C4-2B (cell line): Measurements from ENCODE around the gene PCBP4.

Experiments
- H3K27ac ChIP-seq: fragments of 450-650 bp; 2 replicates; pipeline ENCODE4 v1.5.1; 2017
- ZFX ChIP-seq: fragments of 450-650 bp; IDR thresholded peaks from 2 replicates; pipeline ENCODE4 v1.6.1; 2017
- TF ChIP-seq, protein P1 (sequence below): fragments of 450-650 bp; conservative IDR thresholded peaks from 2 replicates; pipeline ENCODE4 v1.5.1; 2017; ENCODE audit warnings: mild to moderate bottlenecking

The PCBP4 gene

DNA sequence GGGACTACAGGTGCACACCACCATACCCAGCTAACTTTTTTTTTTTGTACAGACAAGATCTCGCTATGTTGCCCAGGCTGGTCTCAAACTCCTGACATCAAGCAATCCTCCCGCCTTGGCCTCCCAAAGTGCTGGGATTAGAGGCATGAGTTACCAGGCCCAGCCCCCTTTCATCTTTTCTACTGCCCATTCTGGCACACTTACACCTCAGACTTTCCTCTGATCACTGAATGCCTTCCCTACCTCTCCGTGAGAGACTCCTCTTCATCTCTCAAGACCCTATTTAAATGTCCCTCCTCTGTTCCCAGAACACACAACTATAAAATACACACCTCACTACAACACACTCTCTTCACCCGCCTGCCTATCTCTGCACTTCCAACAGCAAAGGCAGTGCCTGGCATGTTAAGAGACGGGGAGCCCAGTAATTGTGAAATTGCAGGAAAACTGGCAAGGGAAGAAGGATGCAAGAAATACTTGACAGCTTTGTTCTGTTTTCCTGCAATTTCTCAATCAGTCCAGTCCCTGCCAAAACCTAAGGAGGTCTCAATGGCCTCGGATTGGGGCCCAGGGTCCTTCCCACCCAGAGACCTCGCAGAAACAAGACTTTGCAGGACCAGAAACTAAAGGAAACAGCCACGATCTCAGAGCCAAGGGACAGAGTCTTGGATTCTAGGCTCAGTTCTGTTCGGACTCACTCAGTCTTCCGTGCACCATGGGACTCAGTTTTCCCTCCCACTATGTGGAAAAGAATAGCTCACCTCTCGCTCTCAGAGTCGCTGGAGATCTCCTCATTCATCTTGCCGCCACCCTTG lies 26.4 kb downstream of the PCBP4 start:
- H3K27ac ChIP-seq, result peak overlapping the region; percentile 81
- TF ChIP-seq ZFX, result no peak
- TF ChIP-seq, protein P1, sequence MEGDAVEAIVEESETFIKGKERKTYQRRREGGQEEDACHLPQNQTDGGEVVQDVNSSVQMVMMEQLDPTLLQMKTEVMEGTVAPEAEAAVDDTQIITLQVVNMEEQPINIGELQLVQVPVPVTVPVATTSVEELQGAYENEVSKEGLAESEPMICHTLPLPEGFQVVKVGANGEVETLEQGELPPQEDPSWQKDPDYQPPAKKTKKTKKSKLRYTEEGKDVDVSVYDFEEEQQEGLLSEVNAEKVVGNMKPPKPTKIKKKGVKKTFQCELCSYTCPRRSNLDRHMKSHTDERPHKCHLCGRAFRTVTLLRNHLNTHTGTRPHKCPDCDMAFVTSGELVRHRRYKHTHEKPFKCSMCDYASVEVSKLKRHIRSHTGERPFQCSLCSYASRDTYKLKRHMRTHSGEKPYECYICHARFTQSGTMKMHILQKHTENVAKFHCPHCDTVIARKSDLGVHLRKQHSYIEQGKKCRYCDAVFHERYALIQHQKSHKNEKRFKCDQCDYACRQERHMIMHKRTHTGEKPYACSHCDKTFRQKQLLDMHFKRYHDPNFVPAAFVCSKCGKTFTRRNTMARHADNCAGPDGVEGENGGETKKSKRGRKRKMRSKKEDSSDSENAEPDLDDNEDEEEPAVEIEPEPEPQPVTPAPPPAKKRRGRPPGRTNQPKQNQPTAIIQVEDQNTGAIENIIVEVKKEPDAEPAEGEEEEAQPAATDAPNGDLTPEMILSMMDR, result no peak

DNA sequence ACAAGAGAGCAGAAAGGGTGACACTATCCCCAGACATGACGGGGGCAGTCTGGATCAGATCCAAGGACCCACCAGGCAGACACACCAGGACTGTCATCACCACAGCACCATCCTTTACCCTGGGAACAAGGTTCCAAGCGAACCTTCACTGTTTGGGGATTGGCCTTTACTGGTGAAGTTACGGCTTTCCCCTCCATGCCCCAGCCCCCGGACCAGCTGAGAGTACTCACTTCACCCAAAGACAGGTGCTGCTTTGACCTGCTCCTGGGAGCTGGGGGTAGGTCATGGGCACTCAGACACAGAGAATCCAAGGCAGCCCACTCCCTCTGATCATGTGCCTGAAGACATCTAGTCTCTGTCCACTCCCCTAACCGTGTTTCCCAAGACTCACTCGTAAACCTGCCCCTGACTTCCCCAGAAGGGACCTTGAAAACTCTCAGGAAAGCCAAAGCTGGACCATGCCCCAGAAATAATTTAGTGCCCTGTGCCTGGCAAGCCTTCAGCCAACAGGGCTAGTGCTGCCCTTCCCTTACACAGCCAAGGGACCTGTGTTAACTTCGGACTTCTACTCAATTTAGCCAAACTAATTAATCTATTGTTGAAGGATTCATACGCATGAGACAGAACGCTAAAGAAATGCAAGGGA lies 28.4 kb downstream of the PCBP4 start:
- H3K27ac ChIP-seq, result no peak overlapping the region
- no peak for TF ChIP-seq ZFX
- TF ChIP-seq, protein P1, result no peak

DNA sequence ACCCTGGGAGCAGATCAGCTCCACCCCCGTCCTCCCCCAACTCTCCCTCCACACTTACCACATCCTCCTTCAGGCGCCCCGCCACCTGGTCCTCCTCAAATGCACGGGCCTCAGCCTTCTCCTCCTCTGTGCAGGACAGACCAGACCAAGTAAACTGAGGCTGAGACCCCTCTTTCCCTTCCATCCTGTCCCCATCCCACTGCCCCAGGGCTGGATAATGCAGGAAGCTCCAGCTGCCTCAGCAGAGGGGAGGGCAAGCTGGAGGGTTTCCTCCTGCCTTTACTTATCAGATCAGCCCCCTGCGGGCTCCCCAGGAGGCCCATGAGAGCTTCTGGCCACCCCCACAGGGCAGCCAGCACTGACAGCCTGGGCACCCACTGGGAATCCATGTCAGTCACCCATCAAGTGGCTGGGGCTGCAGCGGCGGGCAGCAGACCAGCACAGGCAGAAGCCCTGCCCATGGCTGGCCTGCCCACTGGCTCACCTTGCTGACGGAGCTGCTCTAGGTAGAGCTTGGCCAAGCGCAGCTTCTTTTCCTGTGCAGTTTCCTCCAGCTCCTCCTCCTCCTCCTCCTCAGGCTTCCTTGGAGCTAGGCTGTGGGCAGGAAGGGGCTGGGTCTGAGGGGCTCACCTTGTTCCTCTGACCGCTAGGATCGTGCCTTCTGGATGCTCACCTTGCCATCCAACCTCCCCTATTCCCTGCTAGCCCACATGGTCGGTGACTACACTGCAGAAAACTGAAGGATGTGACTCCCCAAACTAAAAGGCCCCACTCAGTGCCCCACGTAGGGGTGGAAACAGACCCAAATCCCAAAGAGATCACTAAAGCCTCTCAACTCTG lies 29.4 kb downstream of the PCBP4 start:
- H3K27ac ChIP-seq, result no peak overlapping the region
- TF ChIP-seq ZFX, result no peak
- TF ChIP-seq, protein P1, result no peak

DNA sequence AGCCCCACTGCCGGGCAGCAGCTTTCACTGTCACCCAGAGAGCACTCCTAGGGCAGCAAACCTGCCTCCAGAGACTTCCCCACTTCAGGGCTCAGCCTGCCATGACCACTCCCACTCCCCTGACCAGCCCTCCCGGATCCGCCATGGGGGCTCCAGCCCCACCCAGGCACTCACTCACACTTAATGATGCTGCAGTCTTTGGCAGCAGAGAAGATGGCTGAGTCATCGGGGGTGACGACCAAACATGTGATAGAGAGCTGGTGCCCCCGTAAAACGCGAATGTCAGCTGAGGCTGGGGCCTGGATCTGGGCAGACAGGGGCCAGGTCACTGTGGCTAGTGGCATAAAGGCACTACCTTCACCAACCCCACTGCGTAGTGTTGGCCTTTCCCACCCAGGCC lies 30.2 kb downstream of the PCBP4 start:
- H3K27ac ChIP-seq, result no peak overlapping the region
- TF ChIP-seq ZFX, result no peak
- TF ChIP-seq, protein P1, result no peak

DNA sequence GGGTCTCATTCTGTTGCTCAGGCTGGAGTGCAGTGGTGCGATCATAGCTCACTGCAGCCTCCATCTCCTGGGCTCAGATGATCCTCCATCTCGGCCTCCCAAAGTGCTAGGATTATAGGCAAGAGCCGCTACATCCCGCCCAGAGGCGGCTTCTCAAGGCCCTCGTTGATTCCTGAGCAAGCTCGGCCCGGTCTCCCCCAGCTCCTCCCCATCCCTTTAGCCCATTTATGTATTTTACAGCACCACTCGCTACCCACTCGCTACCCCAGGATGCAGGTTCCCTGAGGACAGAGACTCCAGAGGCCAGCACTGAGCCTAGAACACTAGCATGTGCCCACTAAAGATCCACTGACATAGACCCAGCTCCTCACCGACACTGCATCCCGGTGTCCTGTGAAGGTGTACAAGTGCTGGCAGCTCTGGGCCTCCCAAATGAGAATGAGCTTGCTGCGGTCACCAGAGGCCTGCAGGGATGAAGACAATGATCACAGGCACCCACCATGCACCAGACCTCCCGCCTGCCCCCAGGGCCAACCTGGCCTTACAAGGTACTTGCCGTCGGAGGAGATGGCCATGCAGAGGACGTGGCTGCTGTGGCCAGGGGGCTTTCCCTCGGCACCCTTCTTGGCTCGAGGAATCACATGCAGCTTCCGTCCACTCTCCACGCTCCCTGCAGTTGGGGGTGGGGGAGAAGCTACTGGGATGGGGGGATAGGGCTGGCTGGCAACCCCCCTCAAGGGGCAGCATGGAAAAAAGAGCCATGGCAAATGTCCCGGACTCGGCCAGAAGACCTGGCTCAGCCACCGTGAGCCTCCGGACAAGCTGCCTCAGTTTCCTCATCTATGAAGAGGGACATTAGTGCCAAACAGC lies 31.1 kb downstream of the PCBP4 start:
- TF ChIP-seq, protein P1, result no peak
- no peak for TF ChIP-seq ZFX
- H3K27ac ChIP-seq, result no peak overlapping the region

DNA sequence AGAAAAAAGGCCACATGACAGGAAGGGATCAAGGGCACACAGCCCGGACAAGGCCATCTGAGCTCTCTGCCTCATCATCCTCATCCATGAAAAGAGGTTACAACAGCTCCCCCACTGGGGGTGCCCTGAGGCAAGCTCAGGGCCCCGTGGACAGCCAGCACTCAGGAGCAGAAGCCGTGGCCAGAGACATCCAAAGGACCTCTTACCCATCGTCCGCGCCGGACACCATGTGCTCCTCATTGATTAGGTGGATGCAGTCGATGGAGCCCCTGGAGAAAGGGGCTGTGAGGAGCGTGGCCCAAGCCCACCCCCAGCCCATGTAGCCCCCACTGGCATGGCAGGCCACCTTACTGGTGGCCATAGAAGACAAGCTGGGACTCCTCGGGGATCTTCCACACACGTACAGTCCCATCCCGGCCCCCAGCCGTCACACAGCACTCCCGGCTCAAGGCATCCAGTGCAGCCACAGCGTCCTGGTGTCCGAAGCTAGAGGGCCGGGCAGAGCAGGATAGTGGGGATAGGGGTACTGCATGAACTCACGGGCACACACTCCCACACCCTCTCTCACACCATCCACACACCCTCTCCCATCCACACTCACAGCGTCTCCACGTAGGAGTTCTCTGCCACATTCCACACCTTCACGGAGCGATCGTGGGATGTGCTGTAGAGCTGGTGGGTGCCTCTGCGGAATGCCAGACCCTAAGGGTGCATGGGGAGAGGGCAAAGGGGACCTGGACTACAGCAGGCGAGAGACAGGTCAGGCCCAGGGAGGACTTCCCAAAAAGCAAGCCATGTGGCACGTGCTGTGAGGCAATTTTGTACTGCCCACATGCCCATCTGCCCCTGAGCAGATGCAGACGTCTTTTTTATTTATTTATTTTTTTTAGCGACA lies 32.0 kb downstream of the PCBP4 start:
- no peak overlapping the region for H3K27ac ChIP-seq
- TF ChIP-seq, protein P1, result no peak
- no peak for TF ChIP-seq ZFX
